ENCODE data around the gene RTCA. TPM values are rescaled to one million over a fixed set of nuclear protein-coding genes. Genes with fewer than 3 reads are reported as not detected.
"Not testable (repeated sequence)": the region's sequence is repeated elsewhere in the genome, so short reads cannot be mapped to it uniquely, and the experiment has no call there.

Gene RTCA
- total and polyA plus RNA-seq, 7 experiments from 2014 or later, result 16.4 to 47.7 (median 35.2) TPM

DNA sequence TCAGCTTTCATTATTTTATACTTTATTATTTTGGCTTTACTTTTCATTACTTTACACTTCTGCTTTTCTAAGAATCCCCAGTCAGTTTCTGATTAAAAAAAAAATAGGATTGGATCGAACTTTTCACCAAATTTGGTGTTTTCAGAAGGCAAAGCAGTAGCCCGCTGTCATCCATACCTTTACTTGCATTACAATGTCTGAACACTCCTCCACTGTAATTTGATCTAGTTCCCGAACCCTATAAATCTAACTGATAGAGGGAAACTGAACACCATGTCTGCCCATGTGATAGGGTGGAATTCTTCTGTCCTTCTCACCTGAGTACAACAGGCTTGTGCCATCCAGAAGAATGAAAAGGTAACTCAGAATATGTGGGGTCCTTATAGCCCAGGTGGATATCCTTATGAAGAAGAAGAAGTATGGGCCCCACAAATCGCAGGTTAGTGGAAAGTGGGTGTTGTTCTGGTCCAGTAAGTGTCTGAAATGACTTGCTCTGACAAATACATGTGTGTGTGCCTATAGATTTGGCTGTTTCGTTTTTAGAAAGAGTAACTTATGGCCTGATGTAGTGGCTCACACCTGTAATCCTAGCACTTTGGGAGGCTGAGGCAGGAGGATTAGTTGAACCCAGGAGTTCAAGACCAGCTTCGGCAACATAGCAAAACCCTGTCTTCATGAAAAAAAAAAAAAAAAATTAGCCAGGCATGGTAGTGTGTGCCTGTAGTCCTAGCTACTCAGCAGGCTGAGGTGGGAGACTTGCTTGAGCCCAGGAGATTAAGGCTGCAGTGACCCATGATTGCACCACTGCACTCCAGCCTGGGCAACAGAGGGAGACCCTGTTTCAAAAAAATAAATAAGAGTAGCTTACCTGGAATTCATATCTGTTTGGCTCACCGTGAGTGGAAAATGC is 59.7 kb downstream of the RTCA start:
- Histone ChIP-seq H3K27ac (ENCODE audit: low read depth, low read length) (no peak overlapping the region), H3K9me3 (ENCODE audit: control insufficient read depth in 2 of 3, low read length in 3 of 3) (peaks cover 0 to under 1% (median 0%) of the 10 kb centered on the region in 3 experiments), H3K4me3 (ENCODE audit: low read length) (no peak overlapping the region), H3K36me3 (ENCODE audit: control insufficient read depth in 2 of 3, insufficient read depth in 3 of 3, low read length in 3 of 3) (no peaks in the 10 kb centered on the region), H3K27me3 (ENCODE audit: control insufficient read depth in 2 of 2, insufficient read depth in 2 of 2, low read length in 2 of 2) (no peaks in the 10 kb centered on the region), H3K4me1 (ENCODE audit: control insufficient read depth in 2 of 2, insufficient read depth in 2 of 2, low read length in 2 of 2) (no peaks in the 10 kb centered on the region)
- ATAC-seq (no peak), DNase-seq (no peak)
- peaks cover 0 to 6% (median 3%) of the 10 kb centered on the region in 5 donors for H3K36me3 Mint-ChIP-seq
- peaks cover 0 to 12% (median 0%) of the 10 kb centered on the region in 7 donors for H3K4me1 Mint-ChIP-seq
- ChIA-PET CTCF (no interaction called here), POLR2A (no interaction called here)
- H3K27ac Mint-ChIP-seq, result peak overlapping the region in 1 of 9 donors; percentile 22
- peaks cover 0 to 6% (median 0%) of the 10 kb centered on the region in 5 donors for H3K27me3 Mint-ChIP-seq
- peaks cover 0 to 7% (median 2%) of the 10 kb centered on the region in 11 donors for H3K9me3 Mint-ChIP-seq
- intact Hi-C loops (cut with micrococcal nuclease), result no loop called here
- H3K4me3 Mint-ChIP-seq, result no peak overlapping the region

DNA sequence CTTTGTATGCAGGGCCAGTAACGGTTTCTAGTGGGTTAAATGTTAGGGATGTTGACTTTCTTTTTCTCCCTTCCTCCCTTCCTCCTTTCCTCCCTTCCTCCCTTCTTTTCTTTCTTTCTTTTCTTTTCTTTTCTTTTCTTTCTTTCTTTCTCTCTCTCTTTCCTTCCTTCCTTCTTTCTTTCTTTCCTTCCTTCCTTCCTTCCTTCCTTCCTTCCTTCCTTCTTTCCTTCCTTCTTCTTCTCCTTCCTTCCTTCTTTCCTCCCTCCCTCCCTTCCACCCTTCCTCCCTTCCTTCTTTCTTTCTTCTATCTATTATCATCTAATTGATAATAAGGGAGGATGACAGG is 60.3 kb downstream of the RTCA start:
- H3K27ac ChIP-seq (ENCODE audit: low read depth, low read length); ATAC-seq; H3K4me3 ChIP-seq (ENCODE audit: low read length); H3K9me3 Mint-ChIP-seq; H3K4me3 Mint-ChIP-seq; H3K4me1 ChIP-seq (ENCODE audit: control insufficient read depth in 2 of 2, insufficient read depth in 2 of 2, low read length in 2 of 2); H3K9me3 ChIP-seq (ENCODE audit: control insufficient read depth in 2 of 3, low read length in 3 of 3); H3K36me3 Mint-ChIP-seq; POLR2A ChIA-PET; H3K27me3 ChIP-seq (ENCODE audit: control insufficient read depth in 2 of 2, insufficient read depth in 2 of 2, low read length in 2 of 2); intact Hi-C loops (cut with micrococcal nuclease); H3K36me3 ChIP-seq (ENCODE audit: control insufficient read depth in 2 of 3, insufficient read depth in 3 of 3, low read length in 3 of 3); CTCF ChIA-PET; H3K27me3 Mint-ChIP-seq; DNase-seq: not testable (repeated sequence)
- H3K4me1 Mint-ChIP-seq, result peaks cover 0 to 12% (median 0%) of the 10 kb centered on the region in 7 donors
- peak overlapping the region in 1 of 9 donors; percentile 22 for H3K27ac Mint-ChIP-seq

DNA sequence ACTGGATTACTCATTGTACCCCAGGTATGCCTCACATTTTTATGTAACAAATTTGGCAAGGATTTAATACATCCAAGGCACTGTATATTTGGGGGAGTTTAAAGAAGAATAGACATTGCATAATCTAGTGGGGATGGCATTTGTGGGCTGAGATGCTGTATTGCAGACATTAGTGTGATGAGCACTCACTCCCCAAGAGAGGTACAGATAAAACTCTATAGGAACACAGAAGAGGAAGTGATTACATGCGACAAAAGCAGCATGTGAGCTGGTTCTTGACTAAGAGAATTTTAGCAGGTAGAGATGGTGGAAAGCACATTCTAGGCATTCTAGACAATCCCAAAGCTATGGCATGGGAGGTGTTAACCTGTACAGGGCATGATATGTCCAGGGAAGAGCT is 62.1 kb downstream of the RTCA start:
- Histone ChIP-seq H3K4me1 (ENCODE audit: control insufficient read depth in 2 of 2, insufficient read depth in 2 of 2, low read length in 2 of 2) (no peaks in the 10 kb centered on the region), H3K27me3 (ENCODE audit: control insufficient read depth in 2 of 2, insufficient read depth in 2 of 2, low read length in 2 of 2) (no peaks in the 10 kb centered on the region), H3K4me3 (ENCODE audit: low read length) (no peak overlapping the region), H3K27ac (ENCODE audit: low read depth, low read length) (no peak overlapping the region), H3K9me3 (ENCODE audit: control insufficient read depth in 2 of 3, low read length in 3 of 3) (no peaks in the 10 kb centered on the region), H3K36me3 (ENCODE audit: control insufficient read depth in 2 of 3, insufficient read depth in 3 of 3, low read length in 3 of 3) (no peaks in the 10 kb centered on the region)
- peaks cover 0 to 11% (median 0%) of the 10 kb centered on the region in 5 donors for H3K27me3 Mint-ChIP-seq
- DNase-seq, result no peak
- ATAC-seq, result no peak
- no peak overlapping the region for H3K27ac Mint-ChIP-seq
- CTCF ChIA-PET, result no interaction called here
- no peak overlapping the region for H3K4me3 Mint-ChIP-seq
- H3K9me3 Mint-ChIP-seq, result no peaks in the 10 kb centered on the region
- peaks cover 0 to 4% (median 0%) of the 10 kb centered on the region in 7 donors for H3K4me1 Mint-ChIP-seq
- peaks cover 0 to 3% (median 0%) of the 10 kb centered on the region in 5 donors for H3K36me3 Mint-ChIP-seq
- intact Hi-C loops (cut with micrococcal nuclease), result no loop called here
- POLR2A ChIA-PET, result no interaction called here

DNA sequence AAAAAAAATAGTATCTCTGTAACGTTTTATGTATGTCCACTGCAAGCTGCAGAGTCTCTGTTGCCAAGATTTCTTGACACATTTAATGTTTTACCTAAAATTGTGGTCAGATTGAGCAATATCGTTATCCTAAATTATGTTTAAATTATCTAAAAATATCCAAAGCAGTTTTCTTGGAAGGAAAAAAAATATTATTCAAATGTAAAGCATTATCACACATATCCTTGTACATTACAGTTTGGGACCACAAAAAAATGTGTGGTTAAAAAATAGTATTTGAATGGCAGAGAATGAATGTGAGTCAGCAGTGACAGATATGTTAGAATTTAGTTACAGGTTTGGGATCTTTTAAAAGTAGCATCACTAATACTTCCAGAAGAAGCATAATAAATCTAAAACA is 65.1 kb downstream of the RTCA start:
- H3K27ac ChIP-seq (ENCODE audit: low read depth, low read length); H3K4me3 ChIP-seq (ENCODE audit: low read length); POLR2A ChIA-PET; H3K4me1 ChIP-seq (ENCODE audit: control insufficient read depth in 2 of 2, insufficient read depth in 2 of 2, low read length in 2 of 2); H3K4me1 Mint-ChIP-seq; H3K27ac Mint-ChIP-seq; H3K4me3 Mint-ChIP-seq; CTCF ChIA-PET; H3K9me3 ChIP-seq (ENCODE audit: control insufficient read depth in 2 of 3, low read length in 3 of 3); intact Hi-C loops (cut with micrococcal nuclease); H3K36me3 Mint-ChIP-seq; DNase-seq; H3K9me3 Mint-ChIP-seq; ATAC-seq; H3K36me3 ChIP-seq (ENCODE audit: control insufficient read depth in 2 of 3, insufficient read depth in 3 of 3, low read length in 3 of 3); H3K27me3 ChIP-seq (ENCODE audit: control insufficient read depth in 2 of 2, insufficient read depth in 2 of 2, low read length in 2 of 2): not testable (repeated sequence)
- peaks cover 0 to 16% (median 0%) of the 10 kb centered on the region in 5 donors for H3K27me3 Mint-ChIP-seq

DNA sequence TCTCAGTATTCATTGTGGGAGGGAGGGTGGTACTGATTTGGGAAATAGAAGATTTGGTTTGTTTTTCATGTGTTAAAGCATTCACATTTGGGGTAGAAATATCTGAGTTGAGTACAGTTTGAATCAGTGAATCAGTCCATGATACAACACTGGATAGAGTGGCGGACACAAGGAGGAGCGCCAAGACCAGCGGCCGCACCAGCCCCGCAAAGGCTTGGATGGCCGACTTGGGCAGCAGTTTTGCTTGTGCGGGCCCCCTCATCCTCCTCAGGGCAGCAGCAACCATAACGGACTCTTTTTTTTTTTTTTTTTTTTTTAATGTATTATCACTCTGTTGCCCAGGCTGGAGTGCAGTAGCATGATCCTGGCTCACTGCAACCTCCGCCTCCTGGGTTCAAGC is 66.3 kb downstream of the RTCA start:
- H3K27ac Mint-ChIP-seq, result no peak overlapping the region
- DNase-seq (no peak), ATAC-seq (no peak)
- no peak overlapping the region for H3K4me3 Mint-ChIP-seq
- no peaks in the 10 kb centered on the region for H3K9me3 ChIP-seq (ENCODE audit: control insufficient read depth in 2 of 3, low read length in 3 of 3)
- peaks cover 0 to 20% (median 0%) of the 10 kb centered on the region in 5 donors for H3K27me3 Mint-ChIP-seq
- no peaks in the 10 kb centered on the region for H3K4me1 Mint-ChIP-seq
- peaks cover 0 to 3% (median 0%) of the 10 kb centered on the region in 11 donors for H3K9me3 Mint-ChIP-seq
- no peak overlapping the region for H3K27ac ChIP-seq (ENCODE audit: low read depth, low read length)
- no peaks in the 10 kb centered on the region for H3K4me1 ChIP-seq (ENCODE audit: control insufficient read depth in 2 of 2, insufficient read depth in 2 of 2, low read length in 2 of 2)
- intact Hi-C loops (cut with micrococcal nuclease), result no loop called here
- no peaks in the 10 kb centered on the region for H3K36me3 Mint-ChIP-seq
- no peaks in the 10 kb centered on the region for H3K36me3 ChIP-seq (ENCODE audit: control insufficient read depth in 2 of 3, insufficient read depth in 3 of 3, low read length in 3 of 3)
- POLR2A ChIA-PET, result no interaction called here
- H3K4me3 ChIP-seq (ENCODE audit: low read length), result no peak overlapping the region
- CTCF ChIA-PET, result interaction anchor here (0.6 kb wide), 1 partner anchor 520 kb away, joined by 3 read pairs; no protein-coding TSS in a partner anchor
- no peaks in the 10 kb centered on the region for H3K27me3 ChIP-seq (ENCODE audit: control insufficient read depth in 2 of 2, insufficient read depth in 2 of 2, low read length in 2 of 2)

DNA sequence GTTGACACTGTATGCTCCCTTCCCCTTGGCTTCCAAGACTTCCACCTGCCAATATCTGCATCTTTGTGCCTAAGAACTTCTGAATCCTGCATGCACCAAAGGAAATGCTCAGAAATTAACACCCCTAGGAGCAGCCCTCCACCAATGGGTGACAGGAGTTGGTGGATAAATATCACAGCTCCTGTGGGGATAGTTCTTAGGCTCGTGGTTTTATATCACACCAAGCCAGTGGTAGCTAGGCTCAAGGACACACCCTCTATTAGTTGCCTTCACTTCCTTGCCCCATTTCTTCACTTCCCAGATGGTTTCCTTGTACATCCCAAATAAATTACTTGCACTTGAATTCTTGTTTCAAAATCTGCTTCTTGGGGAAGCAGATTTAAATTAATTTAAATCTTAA is 69.4 kb downstream of the RTCA start:
- no peak overlapping the region for H3K4me3 Mint-ChIP-seq
- Histone ChIP-seq H3K27ac (ENCODE audit: low read depth, low read length) (no peak overlapping the region), H3K9me3 (ENCODE audit: control insufficient read depth in 2 of 3, low read length in 3 of 3) (no peaks in the 10 kb centered on the region), H3K4me3 (ENCODE audit: low read length) (no peak overlapping the region), H3K36me3 (ENCODE audit: control insufficient read depth in 2 of 3, insufficient read depth in 3 of 3, low read length in 3 of 3) (no peaks in the 10 kb centered on the region), H3K4me1 (ENCODE audit: control insufficient read depth in 2 of 2, insufficient read depth in 2 of 2, low read length in 2 of 2) (no peaks in the 10 kb centered on the region), H3K27me3 (ENCODE audit: control insufficient read depth in 2 of 2, insufficient read depth in 2 of 2, low read length in 2 of 2) (no peaks in the 10 kb centered on the region)
- ATAC-seq (no peak), DNase-seq (no peak)
- intact Hi-C loops (cut with micrococcal nuclease), result no loop called here
- no peak overlapping the region for H3K27ac Mint-ChIP-seq
- ChIA-PET POLR2A (interaction anchor here (0.7 kb wide), 1 partner anchor 169 kb away, joined by 3 read pairs; no protein-coding TSS in a partner anchor), CTCF (no interaction called here)
- H3K9me3 Mint-ChIP-seq, result peaks cover 0 to 3% (median 0%) of the 10 kb centered on the region in 11 donors
- H3K27me3 Mint-ChIP-seq, result peaks cover 0 to 32% (median 0%) of the 10 kb centered on the region in 5 donors
- H3K36me3 Mint-ChIP-seq, result no peaks in the 10 kb centered on the region
- no peaks in the 10 kb centered on the region for H3K4me1 Mint-ChIP-seq

DNA sequence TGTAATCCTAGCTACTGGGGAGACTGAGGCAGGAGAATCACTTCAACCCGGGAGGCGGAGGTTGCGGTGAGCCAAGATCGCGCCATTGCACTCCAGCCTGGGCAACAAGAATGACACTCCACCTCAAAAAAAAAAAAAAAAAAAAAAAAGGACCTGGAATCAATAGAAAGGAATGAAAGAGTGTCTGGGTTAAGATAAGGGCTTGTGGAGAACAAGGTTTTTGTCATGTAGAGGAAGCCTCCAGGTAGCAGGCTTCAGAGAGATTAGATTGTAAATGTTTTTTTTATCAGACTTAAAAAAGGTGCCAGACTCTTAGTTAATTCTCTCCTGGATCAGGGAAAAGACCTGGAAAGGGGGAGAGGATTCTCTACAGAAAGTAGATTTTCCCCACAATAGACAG is 71.9 kb downstream of the RTCA start:
- CTCF ChIA-PET; H3K27ac ChIP-seq (ENCODE audit: low read depth, low read length); H3K9me3 ChIP-seq (ENCODE audit: control insufficient read depth in 2 of 3, low read length in 3 of 3); H3K36me3 Mint-ChIP-seq; H3K4me1 ChIP-seq (ENCODE audit: control insufficient read depth in 2 of 2, insufficient read depth in 2 of 2, low read length in 2 of 2); H3K36me3 ChIP-seq (ENCODE audit: control insufficient read depth in 2 of 3, insufficient read depth in 3 of 3, low read length in 3 of 3); ATAC-seq; H3K4me3 Mint-ChIP-seq; H3K4me1 Mint-ChIP-seq; H3K27me3 ChIP-seq (ENCODE audit: control insufficient read depth in 2 of 2, insufficient read depth in 2 of 2, low read length in 2 of 2); DNase-seq; intact Hi-C loops (cut with micrococcal nuclease); H3K9me3 Mint-ChIP-seq; H3K27ac Mint-ChIP-seq; POLR2A ChIA-PET; H3K4me3 ChIP-seq (ENCODE audit: low read length): not testable (repeated sequence)
- H3K27me3 Mint-ChIP-seq, result peaks cover 0 to 42% (median 0%) of the 10 kb centered on the region in 5 donors
